Cardiac muscle cell (in vitro differentiated cells and primary cell): ENCODE data around the gene MRPL9. TPM values are rescaled to one million over a fixed set of nuclear protein-coding genes. Genes with fewer than 3 reads are reported as not detected.

ENCODE experiments used
- DNase-seq, 2 donors: peaks; one replicate each; pipeline versions ENCODE4 v3.0.0 to v3.0.0-alpha.2; 2010 to 2017; ENCODE audit warnings: low read depth in 1 of 2, low spot score in 1 of 2
- H3K27ac ChIP-seq: fragments of 200-600 bp; sonication (generic); 2 replicates; pipeline ENCODE4 v1.5.1; 2016
- H3K27me3 ChIP-seq: fragments of 200-600 bp; sonication (generic); 2 replicates; pipeline ENCODE4 v1.6.0; 2016; ENCODE audit warnings: control low read depth
- H3K36me3 ChIP-seq: fragments of 200-600 bp; sonication (generic); 2 replicates; pipeline ENCODE4 v1.5.1; 2016; ENCODE audit warnings: control low read depth
- H3K4me1 ChIP-seq: fragments of 200-600 bp; sonication (generic); 2 replicates; pipeline ENCODE4 v1.8.1; 2017; ENCODE audit warnings: low read depth, mild to moderate bottlenecking, mixed run types
- H3K4me3 ChIP-seq: fragments of 200-600 bp; sonication (generic); 2 replicates; pipeline ENCODE4 v1.5.1; 2016; ENCODE audit warnings: mild to moderate bottlenecking
- H3K9me3 ChIP-seq: fragments of 200-600 bp; sonication (generic); 2 replicates; pipeline ENCODE4 v1.5.1; 2017; ENCODE audit warnings: low read depth, mild to moderate bottlenecking, control low read depth
- polyA plus RNA-seq: library from polyadenylated mRNA; unstranded; fragments of >200 nt; fragmentation: Nextera tagmentation; extraction: Ambion mirVana; gene quantifications from 2 replicates; pipeline ENCODE4 v1.2.1, GENCODE V29; 2016
- total RNA-seq: library from RNA; depleted of rRNA; stranded (reverse); fragments of >200 nt; gene quantifications from 2 replicates; pipeline ENCODE4 v1.2.3, GENCODE V29; 2016
- TF ChIP-seq, protein P1 (sequence below): IDR thresholded peaks from 2 replicates; pipeline ENCODE4 v1.5.1; 2012; ENCODE audit warnings: low read depth, mild to moderate bottlenecking, low read length

Gene MRPL9
- total and polyA plus RNA-seq, 2 experiments from 2014 or later, result 103 to 107 TPM

- TF ChIP-seq, protein P1, sequence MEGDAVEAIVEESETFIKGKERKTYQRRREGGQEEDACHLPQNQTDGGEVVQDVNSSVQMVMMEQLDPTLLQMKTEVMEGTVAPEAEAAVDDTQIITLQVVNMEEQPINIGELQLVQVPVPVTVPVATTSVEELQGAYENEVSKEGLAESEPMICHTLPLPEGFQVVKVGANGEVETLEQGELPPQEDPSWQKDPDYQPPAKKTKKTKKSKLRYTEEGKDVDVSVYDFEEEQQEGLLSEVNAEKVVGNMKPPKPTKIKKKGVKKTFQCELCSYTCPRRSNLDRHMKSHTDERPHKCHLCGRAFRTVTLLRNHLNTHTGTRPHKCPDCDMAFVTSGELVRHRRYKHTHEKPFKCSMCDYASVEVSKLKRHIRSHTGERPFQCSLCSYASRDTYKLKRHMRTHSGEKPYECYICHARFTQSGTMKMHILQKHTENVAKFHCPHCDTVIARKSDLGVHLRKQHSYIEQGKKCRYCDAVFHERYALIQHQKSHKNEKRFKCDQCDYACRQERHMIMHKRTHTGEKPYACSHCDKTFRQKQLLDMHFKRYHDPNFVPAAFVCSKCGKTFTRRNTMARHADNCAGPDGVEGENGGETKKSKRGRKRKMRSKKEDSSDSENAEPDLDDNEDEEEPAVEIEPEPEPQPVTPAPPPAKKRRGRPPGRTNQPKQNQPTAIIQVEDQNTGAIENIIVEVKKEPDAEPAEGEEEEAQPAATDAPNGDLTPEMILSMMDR, result no peak
- Histone ChIP-seq H3K4me3 (no peak overlapping the region), H3K9me3 (no peaks in the 10 kb centered on the region), H3K4me1 (no peaks in the 10 kb centered on the region), H3K36me3 (no peaks in the 10 kb centered on the region), H3K27me3 (peaks cover 4% of the 10 kb centered on the region), H3K27ac (no peak overlapping the region)
- no peak for DNase-seq
Observed at GRCh38 chr1:151802372-151802771, 39.1 kb upstream of the MRPL9 start.

DNA sequence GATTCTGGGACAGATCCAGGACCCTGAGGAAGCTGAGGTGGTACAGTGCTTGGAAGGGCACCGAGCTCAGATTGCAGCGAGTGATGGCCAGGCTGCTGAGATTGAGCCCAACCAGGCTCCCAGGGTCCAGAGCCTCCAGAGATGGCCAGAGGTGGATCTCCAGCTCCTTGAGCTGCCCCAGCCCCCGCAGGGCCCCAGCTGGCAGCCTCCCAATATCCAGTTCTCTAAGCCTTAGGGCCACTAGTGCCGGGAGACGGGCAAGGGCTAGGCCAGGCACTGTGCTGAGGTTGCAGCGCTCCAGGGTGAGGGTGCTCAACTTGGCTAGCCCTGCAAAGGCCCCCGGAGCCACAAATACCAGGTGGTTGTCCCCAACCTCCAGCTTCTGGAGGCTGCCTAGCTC, 38.5 kb upstream of the MRPL9 start:
- Histone ChIP-seq H3K4me1 (no peaks in the 10 kb centered on the region), H3K9me3 (no peaks in the 10 kb centered on the region), H3K36me3 (no peaks in the 10 kb centered on the region), H3K27me3 (peaks cover 4% of the 10 kb centered on the region), H3K27ac (no peak overlapping the region), H3K4me3 (no peak overlapping the region)
- no peak for DNase-seq
- TF ChIP-seq, protein P1, result no peak

- H3K4me3 ChIP-seq, result no peak overlapping the region
- H3K9me3 ChIP-seq, result no peaks in the 10 kb centered on the region
- TF ChIP-seq, protein P1, result no peak
- no peaks in the 10 kb centered on the region for H3K4me1 ChIP-seq
- H3K27me3 ChIP-seq, result peaks cover 4% of the 10 kb centered on the region
- H3K27ac ChIP-seq, result no peak overlapping the region
- H3K36me3 ChIP-seq, result no peaks in the 10 kb centered on the region
- no peak for DNase-seq
Observed at GRCh38 chr1:151801310-151801820, 38.1 kb upstream of the MRPL9 start.

DNA sequence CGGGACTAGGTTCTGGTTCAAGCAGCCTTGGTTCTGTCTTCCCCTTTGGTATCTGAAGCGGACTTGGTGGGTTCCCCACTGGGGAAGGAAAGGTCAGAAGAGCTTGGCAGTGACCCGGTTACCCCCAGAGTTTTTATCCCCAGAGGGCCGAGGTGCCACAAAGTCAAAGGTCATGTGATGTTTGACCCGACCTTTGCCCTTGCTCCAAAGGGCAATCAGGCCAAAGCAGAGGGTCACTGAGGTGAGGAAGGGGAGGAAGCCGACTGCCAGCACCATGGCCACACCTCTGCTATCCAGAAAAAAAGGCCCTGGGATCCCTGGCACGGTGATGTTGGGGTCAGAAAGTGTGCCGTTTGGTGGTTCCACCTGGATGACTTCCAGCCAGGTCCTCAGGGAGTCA, 37.5 kb upstream of the MRPL9 start:
- H3K4me3 ChIP-seq, result no peak overlapping the region
- H3K9me3 ChIP-seq, result no peaks in the 10 kb centered on the region
- TF ChIP-seq, protein P1, result no peak
- DNase-seq, result no peak
- no peaks in the 10 kb centered on the region for H3K4me1 ChIP-seq
- H3K36me3 ChIP-seq, result no peaks in the 10 kb centered on the region
- no peak overlapping the region for H3K27ac ChIP-seq
- H3K27me3 ChIP-seq, result peaks cover 6% of the 10 kb centered on the region

- no peak for DNase-seq
- no peaks in the 10 kb centered on the region for H3K9me3 ChIP-seq
- H3K4me3 ChIP-seq, result no peak overlapping the region
- H3K4me1 ChIP-seq, result no peaks in the 10 kb centered on the region
- no peaks in the 10 kb centered on the region for H3K36me3 ChIP-seq
- peaks cover 2% of the 10 kb centered on the region for H3K27me3 ChIP-seq
- TF ChIP-seq, protein P1, result no peak
- no peak overlapping the region for H3K27ac ChIP-seq
Observed at GRCh38 chr1:151799179-151800022, 36.1 kb upstream of the MRPL9 start.
